ENCODE data around the gene CELF2.

DNA sequence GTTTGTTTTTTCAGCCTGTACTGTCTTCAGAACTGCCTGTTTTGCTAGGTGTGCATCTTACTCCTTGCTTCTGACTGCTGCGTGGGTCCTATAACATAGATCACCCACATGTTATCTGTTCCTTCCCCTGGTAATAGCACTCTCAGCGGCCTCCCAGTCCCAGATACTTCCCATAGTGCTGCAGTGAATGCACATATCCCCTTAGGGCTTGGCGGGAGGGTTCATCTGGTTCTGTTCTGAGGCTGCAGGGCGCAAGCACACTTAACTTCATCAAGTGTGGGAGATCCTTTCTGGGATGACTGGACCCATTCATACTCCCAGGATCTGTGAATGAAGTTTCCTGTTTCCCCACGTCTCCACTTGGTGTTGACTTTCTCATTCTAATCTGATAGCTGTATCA lies 90.7 kb downstream of the CELF2 start:
- TF ChIP-seq GABPB1 (CRISPR knock-in tag; IDR thresholded peaks at IDR 0.05), result no peak
- TF ChIP-seq, protein P1, sequence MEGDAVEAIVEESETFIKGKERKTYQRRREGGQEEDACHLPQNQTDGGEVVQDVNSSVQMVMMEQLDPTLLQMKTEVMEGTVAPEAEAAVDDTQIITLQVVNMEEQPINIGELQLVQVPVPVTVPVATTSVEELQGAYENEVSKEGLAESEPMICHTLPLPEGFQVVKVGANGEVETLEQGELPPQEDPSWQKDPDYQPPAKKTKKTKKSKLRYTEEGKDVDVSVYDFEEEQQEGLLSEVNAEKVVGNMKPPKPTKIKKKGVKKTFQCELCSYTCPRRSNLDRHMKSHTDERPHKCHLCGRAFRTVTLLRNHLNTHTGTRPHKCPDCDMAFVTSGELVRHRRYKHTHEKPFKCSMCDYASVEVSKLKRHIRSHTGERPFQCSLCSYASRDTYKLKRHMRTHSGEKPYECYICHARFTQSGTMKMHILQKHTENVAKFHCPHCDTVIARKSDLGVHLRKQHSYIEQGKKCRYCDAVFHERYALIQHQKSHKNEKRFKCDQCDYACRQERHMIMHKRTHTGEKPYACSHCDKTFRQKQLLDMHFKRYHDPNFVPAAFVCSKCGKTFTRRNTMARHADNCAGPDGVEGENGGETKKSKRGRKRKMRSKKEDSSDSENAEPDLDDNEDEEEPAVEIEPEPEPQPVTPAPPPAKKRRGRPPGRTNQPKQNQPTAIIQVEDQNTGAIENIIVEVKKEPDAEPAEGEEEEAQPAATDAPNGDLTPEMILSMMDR (IDR thresholded peaks at IDR 0.05 in 2 of 3, conservative IDR thresholded peaks at IDR 0.05 in 1 of 3; ENCODE audit: insufficient read depth in 2 of 3, low read depth in 1 of 3, low read length in 3 of 3), result no peak
- TF ChIP-seq POLR2A (conservative IDR thresholded peaks at IDR 0.05), result no peak
- TF ChIP-seq SPI1 (IDR thresholded peaks at IDR 0.05; ENCODE audit: borderline replicate concordance, low read depth, low read length), result no peak
- no peak for TF ChIP-seq TCF7 (IDR thresholded peaks at IDR 0.05; ENCODE audit: borderline replicate concordance)
- TF ChIP-seq NFYB (IDR thresholded peaks at IDR 0.05; ENCODE audit: extremely low read depth, insufficient read length), result no peak
- TF ChIP-seq, protein P2, sequence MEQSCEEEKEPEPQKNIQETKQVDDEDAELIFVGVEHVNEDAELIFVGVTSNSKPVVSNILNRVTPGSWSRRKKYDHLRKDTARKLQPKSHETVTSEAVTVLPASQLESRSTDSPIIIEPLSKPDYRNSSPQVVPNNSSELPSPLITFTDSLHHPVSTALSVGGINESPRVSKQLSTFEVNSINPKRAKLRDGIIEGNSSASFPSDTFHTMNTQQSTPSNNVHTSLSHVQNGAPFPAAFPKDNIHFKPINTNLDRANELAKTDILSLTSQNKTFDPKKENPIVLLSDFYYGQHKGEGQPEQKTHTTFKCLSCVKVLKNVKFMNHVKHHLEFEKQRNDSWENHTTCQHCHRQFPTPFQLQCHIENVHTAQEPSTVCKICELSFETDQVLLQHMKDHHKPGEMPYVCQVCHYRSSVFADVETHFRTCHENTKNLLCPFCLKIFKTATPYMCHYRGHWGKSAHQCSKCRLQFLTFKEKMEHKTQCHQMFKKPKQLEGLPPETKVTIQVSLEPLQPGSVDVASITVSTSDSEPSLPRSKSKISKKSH (CRISPR knock-in tag; IDR thresholded peaks at IDR 0.05), result no peak

Measured in K562 (cell line).